ENCODE results near the gene MTMR12.
"Not testable (repeated sequence)": the region's sequence is repeated elsewhere in the genome, so short reads cannot be mapped to it uniquely, and the experiment has no call there.

MTMR12 gene

GRCh38 chr5:32322882-32323281, 10.1 kb upstream of the MTMR12 start:
- no peak for DNase-seq

- not testable (repeated sequence) for DNase-seq
Measured at GRCh38 chr5:32321787-32322186, 9.0 kb upstream of the MTMR12 start.

GRCh38 chr5:32320576-32320975, 7.8 kb upstream of the MTMR12 start:
- no peak for DNase-seq

GRCh38 chr5:32319926-32320543, 7.3 kb upstream of the MTMR12 start:
- DNase-seq, result no peak

- DNase-seq, result no peak
Measured at GRCh38 chr5:32319392-32319791, 6.7 kb upstream of the MTMR12 start.

DNA sequence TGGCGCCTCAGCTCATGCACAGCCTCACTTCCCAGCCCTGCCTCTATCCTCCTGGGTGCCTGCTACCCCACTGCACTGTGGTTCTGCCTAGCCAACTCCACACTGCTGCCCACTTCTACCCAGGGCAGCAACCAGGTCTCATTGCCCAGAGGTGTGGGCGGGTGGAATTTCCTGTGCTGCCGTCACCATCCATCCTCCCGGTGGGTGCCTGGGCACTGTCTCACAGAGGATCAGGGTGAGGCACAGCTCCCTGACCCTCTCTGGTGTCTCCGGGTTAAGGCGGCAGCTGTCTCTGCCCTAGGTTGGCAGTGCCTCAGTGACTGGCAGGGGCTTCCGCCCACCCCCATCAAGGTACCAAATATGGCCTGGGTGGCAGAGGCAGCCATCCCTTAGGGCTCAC, 4.3 kb upstream of the MTMR12 start:
- peak; percentile 22 for DNase-seq

GRCh38 chr5:32315221-32316014, 2.7 kb upstream of the MTMR12 start:
- DNase-seq, result no peak

- DNase-seq, result no peak
Measured at GRCh38 chr5:32314658-32315057, 1.9 kb upstream of the MTMR12 start.

GRCh38 chr5:32314152-32314488, 1.4 kb upstream of the MTMR12 start:
- DNase-seq, result not testable (repeated sequence)

DNA sequence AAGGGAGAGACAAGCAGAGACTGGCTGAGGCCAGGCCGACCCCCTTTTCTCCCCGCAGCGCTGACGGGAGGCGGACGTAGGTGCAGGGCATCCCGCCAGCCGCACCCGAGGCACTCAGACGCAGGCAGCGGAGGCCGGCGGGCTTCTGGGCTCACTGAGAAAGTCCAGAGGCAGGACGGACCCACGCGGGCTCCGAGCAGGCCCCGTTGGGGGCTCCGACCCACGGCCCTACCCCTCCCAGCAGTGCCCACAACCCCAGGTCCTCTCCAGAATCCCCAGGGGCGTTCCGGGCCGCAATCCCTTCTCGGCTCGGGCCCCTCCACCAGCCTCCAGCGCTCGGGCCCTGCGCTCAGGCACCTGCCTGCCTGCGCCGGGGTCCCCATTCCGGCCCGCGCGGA, 543 bp downstream of the MTMR12 start:
- DNase-seq, result peak; percentile 32

DNA sequence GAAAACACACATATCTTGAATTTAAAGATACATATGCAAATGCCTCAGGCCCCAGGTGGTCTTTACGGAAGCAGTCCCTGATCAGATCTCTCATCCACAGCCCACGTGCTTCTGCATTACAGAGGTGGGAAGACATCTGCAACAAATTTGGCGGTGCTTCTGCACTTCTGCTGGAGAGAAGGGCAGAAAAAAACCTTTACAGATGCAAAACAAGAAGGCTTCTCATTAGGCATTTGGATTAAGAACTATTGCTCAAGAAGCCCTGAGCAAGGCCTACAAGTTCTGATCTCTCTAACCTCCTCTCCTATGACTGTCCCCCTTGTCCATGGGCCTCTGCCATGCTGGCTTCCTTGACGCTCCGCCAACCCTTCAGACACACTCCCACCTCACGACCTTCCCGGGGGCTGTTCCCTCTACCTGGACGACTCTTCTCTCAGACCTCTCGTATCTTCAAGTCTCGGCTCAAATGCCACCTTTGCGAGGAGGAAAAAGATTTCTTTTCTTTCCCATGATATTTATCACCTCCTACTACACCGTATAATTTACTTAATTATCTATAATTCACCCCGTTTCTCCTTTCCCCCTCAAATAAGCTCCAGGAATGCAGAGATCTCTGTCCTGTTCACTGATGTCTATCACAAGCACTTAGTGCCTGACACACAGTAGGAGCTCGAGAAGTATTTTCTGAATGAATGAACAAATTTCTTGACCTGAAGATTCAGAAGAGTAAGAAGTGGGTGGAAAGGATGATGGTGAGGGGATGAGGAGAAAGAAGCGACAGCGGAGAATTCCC, 1.1 kb downstream of the MTMR12 start:
- DNase-seq, result no peak

- DNase-seq, result peak; percentile 12
Measured at GRCh38 chr5:32309761-32310160, 3.0 kb downstream of the MTMR12 start.

DNA sequence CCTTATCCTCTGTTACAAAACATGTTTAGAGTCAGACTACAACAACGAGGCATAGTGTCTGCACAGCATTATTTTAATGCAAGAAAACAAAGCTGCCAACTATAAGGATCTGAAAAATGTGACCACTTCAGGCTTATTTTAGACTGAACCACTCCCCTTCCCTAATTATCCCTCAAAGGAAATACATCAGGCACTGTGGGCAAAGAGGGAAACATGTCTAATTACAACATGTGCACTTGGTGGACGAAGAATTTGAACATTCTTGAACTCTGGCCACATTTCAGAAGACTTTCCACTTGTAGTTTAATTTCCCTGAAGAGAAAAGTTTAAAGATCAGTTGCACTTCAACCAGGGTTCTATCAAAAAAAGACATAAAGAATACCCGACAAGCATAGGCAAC, 3.8 kb downstream of the MTMR12 start:
- DNase-seq, result peak; percentile 39

- no peak for DNase-seq
Measured at GRCh38 chr5:32307769-32308194, 5.0 kb downstream of the MTMR12 start.

DNA sequence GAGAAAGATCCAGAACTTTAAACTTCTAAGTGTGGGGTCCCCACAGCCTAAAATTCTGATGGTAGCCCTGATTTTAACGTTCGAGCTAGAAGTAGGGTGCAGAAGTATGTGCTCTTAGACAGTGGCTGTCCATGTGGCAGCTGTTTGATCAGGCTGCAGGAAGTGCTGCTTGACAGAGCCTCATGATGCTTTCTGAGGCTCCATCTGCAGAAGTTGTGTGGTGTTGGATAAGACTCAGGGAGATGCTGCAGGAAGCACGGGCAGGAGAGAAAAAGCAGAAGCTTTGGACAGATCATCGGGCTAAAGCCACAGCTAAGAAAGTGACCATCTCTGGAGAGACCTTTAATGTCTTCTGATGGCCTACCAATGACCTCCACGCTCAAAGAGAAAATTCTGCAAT, 8.1 kb downstream of the MTMR12 start:
- DNase-seq, result peak; percentile 37

GRCh38 chr5:32303755-32304120, 9.0 kb downstream of the MTMR12 start:
- no peak for DNase-seq

- no peak for DNase-seq
Measured at GRCh38 chr5:32302835-32303754, 9.6 kb downstream of the MTMR12 start.

DNA sequence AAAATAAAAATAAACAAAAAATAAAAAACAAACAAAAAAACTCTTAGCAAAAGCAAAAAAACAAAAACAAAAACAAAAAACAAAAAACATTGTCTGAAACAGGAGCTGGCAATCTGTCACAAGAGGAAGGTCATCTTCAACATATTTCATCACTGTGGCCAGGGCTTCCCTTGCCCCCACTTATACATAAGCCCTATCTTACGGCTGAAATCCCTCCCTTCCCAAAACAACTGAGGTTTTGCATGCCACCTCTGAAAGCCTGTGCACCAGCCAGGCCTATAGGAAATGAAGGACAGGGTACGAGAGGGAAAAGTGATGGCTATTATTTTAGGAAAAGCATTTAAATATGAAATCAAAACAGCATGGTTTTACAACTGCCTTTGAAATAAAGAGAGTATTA, 10.8 kb downstream of the MTMR12 start:
- peak; percentile 14 for DNase-seq

DNA sequence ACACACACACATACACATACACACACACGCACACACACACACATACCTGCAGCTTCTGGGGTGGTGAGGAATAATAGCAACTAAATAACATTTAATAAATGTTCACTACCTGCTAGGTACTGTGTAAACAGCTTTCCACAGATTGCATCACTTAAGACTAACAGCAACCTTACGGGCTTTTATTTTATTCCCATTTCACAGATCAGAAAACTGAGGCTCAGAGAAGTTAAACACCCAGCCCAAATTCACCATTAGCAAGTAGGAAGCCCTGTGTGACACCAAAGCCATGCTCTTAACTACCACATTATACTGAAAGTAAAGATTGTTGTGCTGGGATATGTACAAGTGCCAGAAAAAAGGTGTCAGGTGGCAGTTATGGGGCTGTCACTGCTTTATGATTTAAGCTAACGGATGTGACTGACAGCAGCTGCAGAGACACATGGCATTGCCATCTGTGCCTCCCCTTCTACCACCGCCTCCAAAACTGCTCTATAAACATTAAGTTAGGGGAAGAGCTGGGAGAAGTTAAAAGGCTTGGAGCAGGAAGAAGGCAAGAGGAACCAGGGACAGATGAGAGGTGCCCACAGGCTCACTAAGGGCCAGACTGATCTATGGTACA, 13.6 kb downstream of the MTMR12 start:
- DNase-seq, result no peak

DNA sequence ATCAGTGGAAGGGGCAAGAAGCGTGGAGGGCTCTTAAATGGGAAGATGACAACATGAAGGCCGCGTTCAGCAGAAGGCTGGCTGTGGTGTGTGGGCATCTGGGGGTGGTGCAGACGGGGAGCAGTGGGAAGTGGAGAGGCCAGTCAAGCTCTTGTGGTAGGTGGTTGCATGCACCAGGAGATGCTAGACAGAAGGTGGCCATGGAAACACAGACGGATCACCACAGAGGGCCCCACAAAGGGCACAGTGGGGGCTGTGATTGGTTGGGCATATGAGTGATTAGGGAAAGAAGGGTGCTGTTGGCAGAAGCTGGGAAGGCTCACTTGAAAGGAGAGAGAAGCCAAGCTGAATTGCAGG, 14.7 kb downstream of the MTMR12 start:
- no peak for DNase-seq

GRCh38 chr5:32297181-32298058, 15.3 kb downstream of the MTMR12 start:
- DNase-seq, result no peak
